GM21381 (cell line): Measurements from ENCODE around the gene SNRPN.
"Not testable (repeated sequence)": the region's sequence is repeated elsewhere in the genome, so short reads cannot be mapped to it uniquely, and the experiment has no call there.

Experiments used
- ATAC-seq: cut with Tn5 transposase; IDR thresholded peaks from one replicate; pipeline ENCODE4 v1.9.1; 2021; ENCODE audit warnings: mild to moderate bottlenecking, moderate library complexity; ENCODE audit not compliant: unreplicated experiment

SNRPN gene

GRCh38 chr15:24954783-24955530 lies at the start of gene SNRPN, which contains the start of gene SNURF:
SNRPN (plus strand) TSS chr15:24954987; CDS start chr15:24974454, 19,467 bp downstream.
SNURF (plus strand) TSS chr15:24954987; CDS start chr15:24955049, 62 bp downstream.
- peak; percentile 66 for ATAC-seq

GRCh38 chr15:24916305-24917009 lies 38.3 kb upstream of the SNRPN start:
- no peak for ATAC-seq

- ATAC-seq = no peak
These were observed 37.4 kb upstream of the SNRPN start for GRCh38 chr15:24917431-24917830.

- no peak for ATAC-seq
These were observed 35.3 kb upstream of the SNRPN start for GRCh38 chr15:24919446-24919845.

GRCh38 chr15:24922781-24923180 lies 32.0 kb upstream of the SNRPN start:
- not testable (repeated sequence) for ATAC-seq

GRCh38 chr15:24924153-24924552 lies 30.6 kb upstream of the SNRPN start:
- ATAC-seq = no peak

- ATAC-seq = no peak
These were observed 30.2 kb upstream of the SNRPN start for GRCh38 chr15:24924621-24925020.

GRCh38 chr15:24931874-24932732 lies 22.7 kb upstream of the SNRPN start:
- ATAC-seq = not testable (repeated sequence)

GRCh38 chr15:24933716-24934115 lies 21.1 kb upstream of the SNRPN start:
- no peak for ATAC-seq

GRCh38 chr15:24938224-24938623 lies 16.6 kb upstream of the SNRPN start:
- not testable (repeated sequence) for ATAC-seq

- ATAC-seq = no peak
These were observed 14.6 kb upstream of the SNRPN start for GRCh38 chr15:24940236-24940635.

- ATAC-seq = no peak
These were observed 11.4 kb upstream of the SNRPN start for GRCh38 chr15:24943361-24943760.

GRCh38 chr15:24944954-24945353 lies 9.8 kb upstream of the SNRPN start:
- ATAC-seq = no peak

- no peak for ATAC-seq
These were observed 9.1 kb upstream of the SNRPN start for GRCh38 chr15:24945711-24946110.

GRCh38 chr15:24948495-24948894 lies 6.3 kb upstream of the SNRPN start:
- ATAC-seq = no peak

- no peak for ATAC-seq
These were observed 739 bp downstream of the SNRPN start for GRCh38 chr15:24955531-24955921.

GRCh38 chr15:24956111-24956838 lies 1.5 kb downstream of the SNRPN start:
- ATAC-seq = peak; percentile 74

- no peak for ATAC-seq
These were observed 2.9 kb downstream of the SNRPN start for GRCh38 chr15:24957691-24958090.

- no peak for ATAC-seq
These were observed 7.2 kb downstream of the SNRPN start for GRCh38 chr15:24961967-24962366.

- ATAC-seq = no peak
These were observed 8.1 kb downstream of the SNRPN start for GRCh38 chr15:24962880-24963279.
